Stimulated activated CD4-positive, alpha-beta T cell treated with anti-CD3 and anti-CD28 coated beads, TNF-alpha, amount 100 ng/mL, for 1 hour (primary cell): ENCODE measurements around the gene C1orf21.

Experiments
- DNase-seq, 3 donors: peaks; one replicate each; pipeline ENCODE4 v3.0.0-alpha.2; 2020; ENCODE audit warnings: low read depth in 3 of 3, low spot score in 1 of 3

Gene C1orf21

GRCh38 chr1:184409011-184409410 is 22.2 kb downstream of the C1orf21 start:
- no peak for DNase-seq

- DNase-seq = no peak
Measured at GRCh38 chr1:184412472-184412871, 25.6 kb downstream of the C1orf21 start.

- DNase-seq = no peak
Measured at GRCh38 chr1:184416481-184416880, 29.7 kb downstream of the C1orf21 start.

DNA sequence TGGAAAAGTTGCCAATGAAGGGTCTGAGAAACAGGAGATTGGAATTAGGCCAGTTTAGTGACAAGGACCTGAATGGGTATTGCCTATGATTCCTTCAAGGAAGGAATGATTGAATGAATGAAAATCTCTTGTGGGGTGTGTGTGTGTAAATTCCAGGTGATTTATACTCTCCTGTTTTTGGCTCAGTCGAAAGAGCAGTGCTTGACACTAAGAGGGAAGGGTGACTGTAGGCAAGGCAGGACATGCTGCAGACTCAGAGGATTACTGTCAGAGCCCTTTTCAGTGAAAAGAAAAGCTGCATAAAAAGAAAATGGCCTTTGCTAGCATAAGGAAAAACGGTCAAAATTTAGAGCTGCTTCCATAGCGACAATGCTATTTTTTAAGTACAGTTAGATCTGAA is 30.1 kb downstream of the C1orf21 start:
- no peak for DNase-seq

- no peak for DNase-seq
Measured at GRCh38 chr1:184417916-184418315, 31.1 kb downstream of the C1orf21 start.

DNA sequence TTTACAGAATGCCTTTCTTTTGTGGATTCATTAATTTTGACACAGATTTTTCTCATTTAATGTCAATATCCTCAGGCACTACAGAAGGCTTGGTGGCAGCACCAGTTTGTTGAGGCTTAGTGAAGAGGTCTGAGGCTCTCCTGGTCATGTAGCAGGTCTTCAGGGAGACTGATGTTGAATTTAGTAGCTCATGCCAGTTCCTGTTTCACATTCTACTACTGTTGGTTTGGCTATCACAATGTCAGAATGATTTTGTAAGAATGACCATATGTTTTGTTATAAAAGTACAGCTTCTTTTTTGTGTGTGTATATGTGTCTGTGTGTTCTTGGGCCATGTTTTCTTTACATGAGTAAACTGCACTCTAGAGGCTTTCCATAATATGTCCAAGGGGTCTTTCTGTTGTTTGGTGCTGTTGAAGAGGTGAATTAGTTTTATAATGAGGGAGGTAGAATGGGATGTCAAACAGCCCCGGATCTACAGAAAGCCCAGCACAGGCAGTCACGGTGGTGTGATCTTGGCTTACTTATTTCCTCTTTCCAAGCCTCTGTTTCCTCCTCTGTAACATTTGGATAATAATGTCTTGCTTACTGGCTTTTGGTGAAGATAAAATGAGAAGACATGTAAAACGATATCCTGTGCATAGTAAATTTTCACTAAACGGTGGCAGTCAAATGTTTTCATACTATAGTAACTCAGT is 32.0 kb downstream of the C1orf21 start:
- DNase-seq = no peak

- DNase-seq = no peak
Measured at GRCh38 chr1:184419350-184420161, 32.7 kb downstream of the C1orf21 start.

GRCh38 chr1:184422490-184423233 is 35.8 kb downstream of the C1orf21 start:
- DNase-seq = no peak

- no peak for DNase-seq
Measured at GRCh38 chr1:184423649-184424048, 36.8 kb downstream of the C1orf21 start.

DNA sequence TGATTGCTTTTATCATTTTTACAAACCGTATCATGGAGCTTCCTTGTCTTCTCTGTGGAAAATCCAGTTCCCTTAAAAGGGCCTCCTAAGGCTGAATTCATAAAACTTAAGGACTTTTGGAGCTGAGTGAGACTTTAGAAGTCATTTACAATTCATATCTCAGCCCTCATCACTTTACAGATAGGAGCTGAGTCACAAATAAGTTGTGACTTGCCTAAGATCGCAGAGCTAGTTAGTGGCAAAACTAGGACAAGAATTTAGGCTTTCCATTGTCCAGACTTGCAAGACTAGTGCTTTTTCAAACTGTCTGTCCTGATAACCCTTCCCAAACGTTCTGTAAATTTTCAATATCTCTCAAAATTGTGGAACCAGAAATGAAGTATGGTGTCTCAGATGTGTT is 37.3 kb downstream of the C1orf21 start:
- no peak for DNase-seq

GRCh38 chr1:184424945-184425344 is 38.1 kb downstream of the C1orf21 start:
- DNase-seq = no peak

- DNase-seq = no peak
Measured at GRCh38 chr1:184425449-184426277, 38.8 kb downstream of the C1orf21 start.

GRCh38 chr1:184426278-184426674 is 39.4 kb downstream of the C1orf21 start:
- DNase-seq = no peak

- no peak for DNase-seq
Measured at GRCh38 chr1:184427722-184428121, 40.9 kb downstream of the C1orf21 start.

DNA sequence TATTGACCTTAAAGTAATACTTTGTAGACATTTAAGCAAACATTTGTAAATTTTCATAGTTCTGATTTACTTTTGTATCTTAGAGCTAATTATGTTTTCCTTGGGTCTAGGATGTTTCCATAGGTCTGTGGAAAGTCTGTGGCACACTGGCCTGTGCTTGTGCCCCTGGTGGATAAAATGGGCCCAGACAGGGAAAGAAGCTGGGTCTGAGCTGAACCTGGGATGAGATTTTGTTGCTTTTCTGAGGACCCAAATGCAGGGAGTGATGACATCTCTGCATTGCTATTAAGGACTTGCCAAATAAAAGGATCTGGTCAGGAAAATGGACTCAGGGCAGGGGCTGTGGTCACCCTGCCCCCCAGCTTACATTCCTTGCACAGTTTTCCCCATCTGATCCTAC is 41.8 kb downstream of the C1orf21 start:
- DNase-seq = no peak

GRCh38 chr1:184429335-184429734 is 42.5 kb downstream of the C1orf21 start:
- no peak for DNase-seq

- no peak for DNase-seq
Measured at GRCh38 chr1:184433956-184434502, 47.2 kb downstream of the C1orf21 start.

DNA sequence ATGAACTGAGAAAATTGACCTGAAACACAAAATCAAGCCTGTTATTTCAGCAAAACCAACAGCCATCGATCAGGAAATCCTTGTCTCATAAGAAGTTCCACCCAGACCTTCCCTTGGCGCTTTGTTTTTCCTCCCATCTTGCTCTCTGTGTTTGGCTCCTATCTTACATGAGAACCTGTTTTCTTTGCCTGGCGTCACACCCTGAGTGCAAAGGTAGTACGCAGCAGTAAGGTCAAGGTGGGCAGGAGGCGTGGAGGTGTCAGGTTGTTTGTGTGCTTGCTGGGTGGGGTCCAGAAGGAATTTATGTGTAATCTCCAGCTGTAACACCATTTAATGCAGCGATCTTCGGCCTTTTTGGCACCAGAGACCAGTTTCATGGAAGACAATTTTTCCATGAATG is 50.5 kb downstream of the C1orf21 start:
- DNase-seq = no peak

GRCh38 chr1:184438363-184438762 is 51.5 kb downstream of the C1orf21 start:
- DNase-seq = no peak

- no peak for DNase-seq
Measured at GRCh38 chr1:184442260-184442659, 55.4 kb downstream of the C1orf21 start.

DNA sequence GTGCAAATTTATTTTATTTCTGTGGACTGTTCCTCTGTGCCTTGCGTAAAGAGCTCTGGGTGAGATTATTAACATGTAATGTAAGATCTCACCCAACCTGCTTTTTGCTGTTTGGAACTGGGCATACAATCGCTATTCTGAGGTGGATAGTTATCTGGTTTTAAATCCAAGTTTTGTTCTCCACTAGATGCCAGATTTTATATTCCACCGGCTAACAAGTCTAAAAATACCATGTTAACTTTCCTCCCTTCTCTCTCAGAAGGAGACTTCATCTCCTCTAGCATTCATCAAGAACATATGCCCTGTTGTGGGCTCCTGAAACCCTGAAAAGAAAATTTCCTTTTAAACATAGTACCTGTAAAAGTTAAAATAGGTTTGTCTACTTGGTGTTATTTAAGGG is 56.4 kb downstream of the C1orf21 start:
- DNase-seq = no peak
